Bone marrow (tissue), 2 donors: ENCODE data around the gene NEGR1.

ENCODE experiments used
- DNase-seq, 2 donors: peaks; one replicate each; lab custom pipeline; 2025; lab: John Stamatoyannopoulos, UW

Gene NEGR1

DNA sequence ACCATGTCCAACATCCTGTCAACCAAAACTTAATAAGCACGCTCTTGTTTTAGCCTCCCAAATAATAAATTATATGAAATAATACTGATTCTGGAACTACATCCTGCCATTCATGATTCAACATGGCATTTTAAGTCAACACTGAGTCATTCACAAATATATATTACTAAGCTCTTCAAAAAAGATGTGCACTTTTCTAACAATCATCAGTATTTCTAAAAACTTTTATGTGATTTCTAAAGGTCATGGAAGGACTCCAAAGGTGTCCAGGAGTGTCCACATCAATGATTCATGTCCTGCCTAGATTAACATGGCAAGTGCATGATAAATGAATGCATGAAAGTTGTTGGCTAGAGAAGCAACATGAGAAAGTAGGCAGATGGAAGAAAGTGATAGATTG, 51.6 kb downstream of the NEGR1 start:
- DNase-seq, result no peak

DNA sequence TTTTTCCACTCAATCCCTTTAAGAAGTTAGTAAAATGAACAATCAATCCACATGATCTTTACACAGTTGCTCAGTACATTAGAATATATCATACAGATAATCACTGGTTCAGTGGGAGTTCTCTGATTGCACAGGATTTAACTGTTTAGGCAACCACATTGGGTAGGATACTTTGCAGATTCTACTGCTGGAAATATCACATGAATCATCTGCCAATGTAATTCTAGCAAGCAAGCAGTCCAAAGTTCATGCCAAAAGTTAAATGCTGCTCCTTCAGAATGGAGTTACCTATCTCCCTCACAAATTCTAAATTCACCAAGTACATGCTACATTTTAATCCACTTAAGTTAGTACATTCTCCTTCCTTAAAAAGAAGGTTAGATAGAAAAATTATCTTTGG, 52.4 kb downstream of the NEGR1 start:
- no peak for DNase-seq

DNA sequence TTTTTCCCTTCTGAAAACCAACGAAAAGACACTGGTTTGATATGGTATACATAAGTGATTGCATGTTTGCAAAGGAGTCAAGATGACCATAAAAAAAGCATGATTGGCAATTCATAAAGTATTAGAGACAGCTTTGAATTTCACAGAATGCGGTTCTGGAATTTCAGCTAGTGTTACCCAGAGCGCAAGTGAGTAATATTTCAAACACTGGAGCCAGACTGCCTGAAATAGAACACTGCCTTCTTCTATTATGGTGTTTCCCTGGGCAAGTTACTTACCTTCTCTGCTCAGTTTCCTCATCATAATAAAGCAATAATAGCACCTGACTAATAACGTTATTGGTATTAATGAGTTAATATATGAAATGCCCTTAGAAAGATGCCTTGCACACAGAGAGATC, 54.7 kb downstream of the NEGR1 start:
- DNase-seq, result no peak

DNA sequence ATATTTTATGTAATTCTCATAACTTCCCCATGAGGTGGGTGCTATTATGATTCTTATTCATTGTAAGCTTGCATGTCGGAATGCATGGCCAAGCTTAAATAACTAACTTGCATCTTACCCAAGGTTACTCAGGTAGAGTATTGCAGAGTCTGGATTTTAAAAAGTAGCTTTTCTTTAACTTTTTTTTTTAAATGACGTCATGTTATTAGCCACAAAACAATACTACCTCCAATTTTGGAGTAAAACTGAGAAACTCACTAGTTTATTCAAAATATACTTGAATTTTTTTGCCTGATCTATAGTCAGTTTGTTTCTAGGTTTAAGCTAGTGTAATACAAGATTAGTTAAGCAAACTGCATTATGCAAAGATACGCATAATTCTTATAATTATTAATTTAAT, 57.8 kb downstream of the NEGR1 start:
- DNase-seq, result no peak

DNA sequence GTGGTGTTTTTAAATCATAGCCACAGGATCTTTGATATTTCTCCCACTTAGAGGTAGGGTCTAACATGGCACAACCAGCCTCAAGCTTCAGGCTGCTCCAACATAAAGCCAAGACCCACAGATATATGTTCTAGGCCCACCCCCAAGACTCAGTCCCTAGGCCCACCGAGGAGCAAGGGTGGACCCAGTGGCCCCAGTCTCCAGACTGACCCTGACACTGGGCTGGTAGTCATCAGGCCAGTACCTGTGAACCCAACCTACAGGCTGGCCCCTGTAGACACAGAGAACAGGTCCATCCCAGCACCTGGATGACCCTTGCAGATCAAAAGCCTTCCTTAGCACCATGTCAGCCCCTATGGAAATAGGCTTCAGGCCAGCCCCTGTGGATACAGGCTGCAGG, 60.5 kb downstream of the NEGR1 start:
- no peak for DNase-seq

DNA sequence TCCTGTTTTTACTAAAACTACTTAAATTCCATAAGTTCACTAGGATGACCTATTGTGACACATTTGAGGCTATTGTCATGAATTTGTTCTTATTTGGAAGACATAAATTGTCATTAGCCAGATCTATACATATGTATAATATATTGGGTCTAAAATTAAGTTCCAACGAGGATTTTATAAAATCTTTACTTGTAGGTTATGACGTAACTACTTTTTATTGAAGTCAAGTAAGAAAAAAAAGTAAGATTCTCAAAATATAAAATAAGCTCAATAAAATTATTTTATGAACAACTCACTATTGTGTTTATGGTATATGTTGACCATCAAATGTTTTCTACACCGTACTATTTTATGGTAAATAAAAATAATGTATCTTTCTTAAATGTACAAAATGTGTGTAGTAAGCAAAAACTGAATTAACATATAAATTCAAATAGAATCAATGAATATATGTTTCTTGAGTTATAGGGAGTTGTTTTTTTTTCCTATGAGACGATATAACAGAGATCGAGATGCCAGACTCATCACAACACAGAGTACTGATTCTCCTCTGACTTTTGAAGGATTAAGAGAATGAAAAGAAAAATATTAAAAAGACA, 64.1 kb downstream of the NEGR1 start:
- no peak for DNase-seq

DNA sequence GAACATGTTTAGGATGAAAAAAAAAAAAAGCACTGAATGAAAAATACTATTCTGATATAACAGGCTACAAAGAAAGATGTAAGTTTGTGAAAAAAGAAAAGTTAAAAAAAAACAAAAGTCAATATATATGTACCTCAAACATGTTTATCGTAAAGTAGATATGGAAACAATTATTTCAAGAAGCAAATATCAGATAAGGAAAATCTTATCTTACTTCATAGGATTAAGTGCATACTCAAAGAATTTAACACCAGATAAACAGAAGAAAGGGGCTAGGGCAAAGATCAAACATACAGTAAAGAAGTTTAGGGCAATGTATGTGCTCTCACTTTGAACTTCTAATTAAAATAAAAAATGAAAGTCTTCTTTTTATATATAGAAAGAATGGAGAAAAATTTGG, 75.3 kb downstream of the NEGR1 start:
- DNase-seq, result no peak

DNA sequence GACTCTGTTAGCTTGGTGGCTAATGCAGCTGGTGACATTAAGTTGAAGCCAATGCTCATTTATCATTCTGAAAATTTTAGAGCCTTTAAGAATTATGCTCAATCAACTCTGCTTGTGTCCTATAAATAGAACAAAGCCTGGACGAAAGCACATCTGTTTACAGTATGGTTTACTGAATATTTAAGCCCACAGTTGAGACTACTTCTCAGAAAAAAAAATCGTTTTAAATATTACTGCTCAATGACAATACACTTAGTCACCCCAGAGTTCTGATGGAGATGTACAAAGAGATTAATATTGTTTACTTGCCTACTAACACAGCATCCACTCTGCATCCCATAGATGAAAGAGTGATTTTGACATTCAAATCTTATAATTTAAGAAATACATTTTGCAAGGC, 79.6 kb downstream of the NEGR1 start:
- no peak for DNase-seq

DNA sequence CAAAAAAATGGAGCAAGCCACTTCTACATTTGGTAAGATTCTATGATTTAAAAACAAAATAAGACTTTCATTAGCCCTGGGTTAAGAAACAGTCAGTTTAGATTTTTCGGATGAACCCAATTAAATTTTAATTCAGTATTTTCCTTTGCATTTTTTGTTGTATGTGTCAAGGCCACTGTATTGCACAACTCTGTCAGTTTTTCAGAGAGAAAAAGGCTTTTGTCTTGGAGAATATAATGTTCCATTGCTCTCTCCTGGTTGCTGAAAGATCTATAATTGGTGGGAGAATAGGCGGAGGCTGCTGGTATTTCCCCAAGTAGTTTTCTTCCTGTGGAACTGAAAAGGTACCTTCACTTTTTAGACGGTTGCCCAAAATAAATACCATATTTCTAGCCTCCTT, 84.6 kb downstream of the NEGR1 start:
- DNase-seq, result no peak

DNA sequence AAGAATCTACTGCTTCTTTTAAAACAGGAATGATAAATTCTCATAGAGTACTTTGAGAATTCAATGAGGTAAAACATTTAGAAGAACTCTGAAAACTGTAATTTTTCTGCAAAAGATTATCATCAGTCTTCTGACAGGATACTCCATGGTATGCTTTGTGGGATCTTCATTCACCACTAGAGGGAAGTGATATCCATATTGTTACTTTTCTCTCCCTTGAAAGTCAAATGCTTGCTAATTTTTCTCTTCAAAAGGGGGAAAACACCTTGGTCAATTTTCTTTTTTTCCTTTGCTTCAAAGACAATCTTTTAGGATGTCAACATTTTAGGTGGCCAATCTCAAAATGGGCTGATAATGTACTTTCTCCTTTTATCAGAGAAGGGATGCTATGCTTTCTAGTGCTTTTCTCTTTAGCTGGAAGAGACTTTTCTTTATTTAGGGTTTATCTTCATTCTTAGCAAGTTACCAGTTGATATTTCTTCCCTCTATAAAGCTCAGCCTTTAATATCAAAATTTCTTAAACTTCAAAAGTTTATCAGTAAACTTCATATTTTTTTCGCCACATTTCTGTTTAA, 95.5 kb downstream of the NEGR1 start:
- DNase-seq, result no peak

DNA sequence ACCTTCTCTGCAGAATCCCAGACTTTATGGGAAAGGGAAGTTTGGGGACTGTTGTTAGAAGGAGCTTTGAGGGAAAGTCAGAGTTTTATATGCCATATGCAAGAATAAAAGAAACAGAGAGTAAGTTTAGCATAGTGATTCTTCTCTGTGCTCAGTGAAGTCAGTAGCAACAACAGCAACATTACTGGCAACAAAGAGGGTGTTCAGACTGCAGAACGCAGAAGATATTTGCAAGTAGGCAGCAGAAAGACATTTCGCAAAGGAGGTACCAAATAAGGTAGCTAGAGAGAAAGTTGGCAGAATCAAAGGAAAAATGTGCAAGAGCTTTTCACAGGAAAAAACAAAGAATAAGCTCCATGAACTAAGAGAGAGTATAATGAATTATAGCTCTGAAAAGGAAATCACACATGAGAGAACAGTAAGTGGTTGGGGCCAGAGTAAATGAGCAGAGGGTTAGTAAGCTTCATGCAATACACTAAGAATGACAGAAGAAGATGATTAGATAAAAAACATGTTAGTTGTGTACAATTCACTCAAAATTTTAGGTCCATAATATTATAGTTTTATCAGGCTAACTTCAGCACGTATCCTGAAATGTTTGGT, 98.1 kb downstream of the NEGR1 start:
- DNase-seq, result no peak

DNA sequence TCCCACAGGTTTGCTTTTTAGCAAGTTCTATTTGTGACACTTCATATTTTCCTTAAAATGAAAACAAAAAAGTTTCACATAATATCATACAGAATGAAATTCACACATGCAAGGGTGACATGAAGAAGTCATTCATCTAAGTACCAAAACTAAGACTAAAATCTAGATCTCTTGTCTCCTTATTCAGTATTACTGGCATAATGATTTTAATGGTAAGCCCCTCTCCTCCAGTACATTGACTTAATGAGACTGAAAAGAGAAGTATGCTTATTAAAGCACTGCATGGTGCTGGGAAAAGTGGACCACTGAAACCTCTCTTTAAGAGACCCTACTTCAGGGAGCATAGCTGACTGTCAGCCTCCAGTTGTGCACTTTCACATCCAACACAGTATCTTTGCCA, 99.5 kb downstream of the NEGR1 start:
- DNase-seq, result no peak

DNA sequence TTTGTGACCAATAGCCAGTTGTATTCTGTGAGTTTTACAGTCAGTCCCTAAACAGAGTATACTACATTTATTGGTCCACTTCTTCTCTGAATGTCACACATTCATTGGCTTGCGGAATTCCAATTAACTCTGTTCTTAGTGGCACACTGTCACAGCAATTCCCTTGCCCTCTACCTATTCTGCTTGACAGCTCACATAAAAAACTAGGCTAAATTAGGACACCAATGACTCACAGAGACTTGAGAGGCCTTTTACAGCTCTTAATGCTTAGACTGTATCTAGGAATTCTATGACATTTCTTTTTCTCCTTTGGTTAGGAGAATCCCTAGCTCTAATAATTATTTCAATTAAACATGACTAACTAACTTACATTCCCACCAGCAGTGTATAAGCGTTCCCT, 104.1 kb downstream of the NEGR1 start:
- no peak for DNase-seq

DNA sequence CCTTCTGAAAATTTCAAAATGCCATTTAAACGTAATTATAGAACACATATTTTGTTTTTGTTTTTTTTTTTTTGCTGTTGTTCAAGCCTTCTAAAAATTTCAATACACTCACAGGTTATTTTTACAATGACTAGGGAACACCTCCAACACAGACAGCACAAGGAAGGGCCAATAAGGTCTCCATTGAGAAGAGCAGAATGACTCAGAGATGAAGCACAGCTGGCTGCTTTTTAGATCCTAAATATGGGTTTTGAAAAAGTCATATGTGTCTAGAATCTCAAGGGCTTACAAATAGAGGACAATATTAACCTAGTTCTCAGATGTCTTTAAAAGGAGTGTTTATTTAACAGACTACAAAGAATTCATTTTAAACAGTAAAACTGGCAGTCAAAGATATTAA, 104.6 kb downstream of the NEGR1 start:
- DNase-seq, result no peak

DNA sequence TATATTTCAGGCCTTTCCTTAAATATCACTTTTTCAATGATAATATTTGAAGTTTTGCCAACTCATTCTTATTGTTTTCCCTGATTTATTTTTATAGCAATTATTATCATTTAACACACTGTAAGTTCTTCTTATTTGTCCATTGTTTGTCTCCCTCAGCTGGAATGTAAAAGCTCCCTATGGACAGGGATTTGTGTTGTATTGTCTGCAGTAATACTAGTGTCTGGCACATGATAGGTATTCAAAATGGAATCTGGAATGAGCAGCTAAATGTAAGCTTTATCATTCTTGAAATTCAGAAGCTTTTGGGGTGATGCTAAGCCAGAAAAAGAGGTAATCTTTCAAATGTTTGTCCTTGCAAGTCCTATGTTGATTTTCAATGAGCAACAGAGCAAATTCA, 112.1 kb downstream of the NEGR1 start:
- DNase-seq, result no peak

DNA sequence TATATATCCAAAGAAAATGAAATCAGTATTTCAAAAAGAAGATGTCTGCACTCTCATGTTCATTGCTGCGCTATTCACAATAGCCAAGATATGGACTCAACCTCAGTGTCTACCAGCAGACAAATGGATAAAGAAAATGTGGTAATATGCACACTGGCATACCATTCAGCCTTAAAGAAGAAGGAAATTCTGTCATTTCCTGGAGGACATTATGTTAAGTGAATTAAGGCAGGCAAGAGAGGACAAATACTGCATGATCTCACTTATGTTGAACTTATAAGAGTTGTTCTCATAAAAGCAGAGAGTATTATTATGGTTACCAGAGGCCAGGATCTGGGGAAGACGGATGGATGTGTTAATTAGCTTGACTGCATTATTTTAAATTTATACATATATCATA, 115.9 kb downstream of the NEGR1 start:
- DNase-seq, result no peak

DNA sequence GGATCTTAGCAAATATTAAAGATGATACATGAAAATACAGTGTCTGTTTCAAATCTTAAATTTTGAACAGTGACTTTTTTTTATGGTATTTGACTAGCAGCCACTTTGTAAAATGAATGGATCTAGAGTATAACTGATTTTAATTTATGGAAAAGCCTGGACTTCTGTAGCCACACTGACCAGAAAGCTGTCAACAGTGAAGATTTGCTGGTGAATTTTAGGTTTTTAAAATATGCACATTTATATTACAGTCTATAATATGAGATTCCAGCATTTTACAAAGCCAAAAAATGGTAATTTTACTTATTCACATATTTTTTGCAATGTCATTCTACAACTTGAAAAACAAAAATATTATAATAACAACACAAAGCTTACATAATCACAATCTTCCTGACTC, 131.8 kb downstream of the NEGR1 start:
- no peak for DNase-seq

DNA sequence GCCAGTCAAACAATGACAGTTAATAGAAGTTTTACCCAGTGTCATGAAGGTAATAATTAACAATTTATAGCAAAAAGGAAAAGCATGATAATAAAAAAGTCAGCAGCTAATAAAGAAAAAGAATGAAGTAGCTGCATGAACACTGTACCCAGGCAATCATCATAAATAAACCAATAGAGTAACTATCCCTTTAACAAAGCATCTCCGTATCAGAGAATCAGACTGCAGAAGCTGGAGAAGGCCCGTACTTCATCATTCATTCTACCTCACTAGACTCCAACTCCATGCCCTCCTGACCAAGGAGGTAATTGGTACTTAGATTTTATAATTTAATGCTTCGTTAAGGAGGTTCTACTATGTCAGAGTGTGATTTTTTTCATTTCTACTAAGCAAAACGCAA, 140.5 kb downstream of the NEGR1 start:
- DNase-seq, result no peak

DNA sequence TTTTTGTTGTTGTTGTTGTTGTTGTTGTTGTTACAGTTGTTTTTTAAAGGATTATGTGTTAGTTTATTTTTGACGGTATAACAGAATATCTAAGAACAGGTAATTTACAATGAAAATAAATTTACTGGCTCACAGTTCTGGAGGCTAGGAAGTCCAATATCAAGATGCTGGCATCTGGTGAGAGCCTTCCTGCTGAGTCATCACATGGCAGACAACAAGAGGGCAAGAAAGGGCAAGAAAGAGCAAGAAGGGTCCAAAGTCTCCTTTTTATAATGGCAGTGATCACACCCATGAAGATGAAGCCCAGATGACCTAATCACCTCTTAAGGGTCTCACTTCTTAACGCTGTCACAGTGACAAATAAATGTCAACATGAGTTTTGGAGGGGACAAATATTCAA, 142.1 kb downstream of the NEGR1 start:
- no peak for DNase-seq

DNA sequence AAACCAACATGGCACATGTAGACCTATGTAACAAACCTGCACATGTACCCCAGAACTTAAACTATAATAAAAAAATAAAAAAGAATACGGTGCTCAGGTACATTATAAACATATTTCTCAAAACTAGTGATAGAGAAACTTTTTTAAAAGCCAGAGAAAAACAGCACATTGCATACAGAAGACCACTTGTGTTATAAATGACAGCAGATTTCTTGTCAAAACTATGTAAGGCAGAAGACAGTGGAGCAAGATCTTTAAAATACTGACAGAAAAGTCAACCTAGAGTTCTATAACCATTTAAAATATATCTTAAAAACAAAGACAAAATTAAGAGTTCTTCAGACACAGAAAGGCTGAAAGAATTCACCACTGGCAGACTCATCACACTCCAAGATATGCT, 144.7 kb downstream of the NEGR1 start:
- no peak for DNase-seq

DNA sequence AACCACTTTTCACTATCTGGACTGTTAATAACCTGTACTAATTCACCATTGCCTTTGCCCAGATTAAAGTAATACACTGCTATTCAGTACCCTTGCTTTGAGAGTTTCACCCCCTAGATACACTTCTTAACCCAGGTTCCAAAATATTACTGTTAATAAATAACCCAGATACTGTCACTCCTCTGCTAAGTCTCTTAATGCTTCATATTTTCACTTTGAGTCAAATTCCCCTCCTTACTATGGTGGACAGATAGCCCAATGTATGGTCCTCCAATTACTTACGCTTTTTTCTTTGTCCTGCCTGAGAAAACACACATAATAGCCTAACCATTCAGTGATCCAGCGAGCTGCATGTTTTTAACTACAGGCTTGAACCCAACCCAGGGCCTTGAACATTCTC, 152.5 kb downstream of the NEGR1 start:
- DNase-seq, result no peak

DNA sequence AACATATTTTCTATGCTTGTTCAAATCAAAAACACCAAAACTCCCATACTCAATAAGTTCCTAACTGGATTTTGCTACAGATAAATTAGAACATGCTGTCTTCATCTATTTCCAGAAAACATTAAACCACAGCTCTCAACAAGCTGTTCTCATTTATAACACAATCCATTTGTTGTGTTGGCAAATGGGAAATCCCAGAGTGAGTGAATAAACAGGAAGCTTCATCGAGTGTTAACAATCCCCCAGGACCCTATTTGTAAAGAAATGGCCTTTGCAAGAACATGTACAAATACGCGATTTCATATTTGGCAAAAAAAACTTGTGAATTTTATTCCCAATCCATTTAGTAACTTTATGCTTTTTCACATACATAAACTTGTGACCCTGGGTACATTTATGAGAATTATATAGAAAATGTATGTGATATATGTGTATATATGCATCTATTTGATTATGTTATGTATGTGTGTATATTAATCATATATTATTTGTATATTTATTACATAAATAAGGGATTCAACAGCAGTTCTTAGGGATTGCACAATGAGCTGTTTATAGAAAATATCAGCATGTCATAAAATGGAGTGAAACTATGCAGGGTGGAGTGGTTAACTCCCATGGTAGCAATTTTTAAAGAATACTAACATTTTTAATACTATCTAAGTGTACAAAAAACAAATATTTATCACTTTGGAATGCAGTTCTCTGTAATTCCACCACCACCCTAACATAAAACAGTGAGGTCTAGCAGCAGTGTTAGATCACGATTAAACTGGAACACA, 160.0 kb downstream of the NEGR1 start:
- DNase-seq, result no peak

DNA sequence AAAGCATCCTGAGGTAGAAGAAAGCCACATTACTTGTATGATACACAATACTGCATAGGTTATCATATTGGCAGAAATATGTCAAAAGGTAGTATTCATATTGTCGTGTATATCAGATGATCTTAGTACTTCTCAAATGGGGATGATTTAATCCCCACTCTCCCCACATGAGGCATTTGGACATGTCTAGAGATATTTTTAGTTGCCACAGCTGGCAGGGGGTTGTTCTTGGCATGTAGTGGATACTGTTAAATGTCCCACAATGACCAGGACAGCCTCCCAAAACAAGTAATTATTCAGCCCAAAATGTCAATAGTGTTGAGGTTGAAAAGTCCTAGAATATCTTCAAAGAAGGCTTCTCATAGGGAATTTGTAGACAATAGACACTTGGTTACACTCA, 162.8 kb downstream of the NEGR1 start:
- DNase-seq, result no peak
